BJ (cell line): ENCODE measurements around the gene RAPGEF5. TPM values are rescaled to one million over a fixed set of nuclear protein-coding genes. Genes with fewer than 3 reads are reported as not detected.

ENCODE experiments used
- CTCF ChIA-PET: fragments of 350-600 bp; formaldehyde crosslinking; extraction: SDS; loops from one replicate; lab custom pipeline; 2021; ENCODE audit warnings: antibody characterized with exemption, inconsistent platforms; lab: Yijun Ruan, JAX
- POLR2A ChIA-PET: fragments of 300-600 bp; sonication (Branson Sonifier 250); formaldehyde crosslinking; extraction: SDS; loops from one replicate; lab custom pipeline; 2021; ENCODE audit warnings: antibody characterized with exemption; lab: Charles Lee
- DNase-seq: peaks from one replicate; pipeline ENCODE4 v3.0.0-alpha.2; 2011; ENCODE audit warnings: low read depth
- H3K27me3 ChIP-seq: 2 replicates; pipeline ENCODE4 v1.6.0; 2011; ENCODE audit warnings: low read length; ENCODE audit not compliant: control insufficient read depth, insufficient read depth
- H3K36me3 ChIP-seq: 2 replicates; pipeline ENCODE4 v1.5.1; 2011; ENCODE audit warnings: low read length; ENCODE audit not compliant: control insufficient read depth, insufficient read depth
- H3K4me3 ChIP-seq: 2 replicates; pipeline ENCODE4 v1.5.1; 2011; ENCODE audit warnings: low read depth, mild to moderate bottlenecking, control low read depth, low read length
- polyA plus RNA-seq: library from polyadenylated mRNA; depleted of rRNA; stranded (reverse); fragments of >200 nt; gene quantifications from 2 replicates; pipeline ENCODE4 v1.2.3, GENCODE V29; 2011
- TF ChIP-seq, protein P1 (sequence below): IDR thresholded peaks from 2 replicates; pipeline ENCODE4 v1.5.1; 2011; ENCODE audit warnings: low read depth, mild to moderate bottlenecking, control low read depth, inconsistent platforms, low read length, moderate library complexity; ENCODE audit not compliant: insufficient read depth

Gene RAPGEF5
- polyA plus RNA-seq, 1 experiment: not detected

DNA sequence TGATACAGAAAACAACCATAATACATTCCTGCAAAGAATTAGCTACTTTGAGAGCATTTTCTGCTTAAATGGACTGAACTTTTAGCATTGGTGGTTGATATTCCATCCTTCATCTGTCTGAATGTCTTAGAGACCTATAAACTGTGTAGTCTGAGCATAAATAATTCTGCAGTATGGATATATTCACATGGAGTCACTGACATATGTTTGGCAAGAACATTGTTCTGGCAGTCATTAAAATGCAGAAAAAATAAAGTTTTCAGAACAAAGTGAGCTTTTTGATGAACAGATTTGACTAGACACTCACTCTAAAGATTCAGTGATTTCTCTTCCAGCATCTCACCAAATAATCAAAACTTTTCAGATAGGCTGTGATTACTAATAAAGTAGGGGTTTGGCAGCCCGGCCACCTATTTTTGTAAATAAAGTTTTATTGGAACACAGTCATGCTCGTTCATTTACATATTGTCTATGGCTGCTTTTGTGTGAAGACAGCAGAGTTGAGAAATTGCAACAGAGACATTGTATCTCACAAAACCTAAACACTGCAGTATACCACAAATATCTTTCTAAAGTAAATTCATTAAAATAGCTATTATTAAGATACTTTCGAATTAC, 44.1 kb upstream of the RAPGEF5 start:
- Histone ChIP-seq H3K27me3 (no peaks in the 10 kb centered on the region), H3K4me3 (no peak overlapping the region), H3K36me3 (no peaks in the 10 kb centered on the region)
- no peak for DNase-seq
- ChIA-PET POLR2A (no interaction called here), CTCF (no interaction called here)
- TF ChIP-seq, protein P1, sequence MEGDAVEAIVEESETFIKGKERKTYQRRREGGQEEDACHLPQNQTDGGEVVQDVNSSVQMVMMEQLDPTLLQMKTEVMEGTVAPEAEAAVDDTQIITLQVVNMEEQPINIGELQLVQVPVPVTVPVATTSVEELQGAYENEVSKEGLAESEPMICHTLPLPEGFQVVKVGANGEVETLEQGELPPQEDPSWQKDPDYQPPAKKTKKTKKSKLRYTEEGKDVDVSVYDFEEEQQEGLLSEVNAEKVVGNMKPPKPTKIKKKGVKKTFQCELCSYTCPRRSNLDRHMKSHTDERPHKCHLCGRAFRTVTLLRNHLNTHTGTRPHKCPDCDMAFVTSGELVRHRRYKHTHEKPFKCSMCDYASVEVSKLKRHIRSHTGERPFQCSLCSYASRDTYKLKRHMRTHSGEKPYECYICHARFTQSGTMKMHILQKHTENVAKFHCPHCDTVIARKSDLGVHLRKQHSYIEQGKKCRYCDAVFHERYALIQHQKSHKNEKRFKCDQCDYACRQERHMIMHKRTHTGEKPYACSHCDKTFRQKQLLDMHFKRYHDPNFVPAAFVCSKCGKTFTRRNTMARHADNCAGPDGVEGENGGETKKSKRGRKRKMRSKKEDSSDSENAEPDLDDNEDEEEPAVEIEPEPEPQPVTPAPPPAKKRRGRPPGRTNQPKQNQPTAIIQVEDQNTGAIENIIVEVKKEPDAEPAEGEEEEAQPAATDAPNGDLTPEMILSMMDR: no peak

DNA sequence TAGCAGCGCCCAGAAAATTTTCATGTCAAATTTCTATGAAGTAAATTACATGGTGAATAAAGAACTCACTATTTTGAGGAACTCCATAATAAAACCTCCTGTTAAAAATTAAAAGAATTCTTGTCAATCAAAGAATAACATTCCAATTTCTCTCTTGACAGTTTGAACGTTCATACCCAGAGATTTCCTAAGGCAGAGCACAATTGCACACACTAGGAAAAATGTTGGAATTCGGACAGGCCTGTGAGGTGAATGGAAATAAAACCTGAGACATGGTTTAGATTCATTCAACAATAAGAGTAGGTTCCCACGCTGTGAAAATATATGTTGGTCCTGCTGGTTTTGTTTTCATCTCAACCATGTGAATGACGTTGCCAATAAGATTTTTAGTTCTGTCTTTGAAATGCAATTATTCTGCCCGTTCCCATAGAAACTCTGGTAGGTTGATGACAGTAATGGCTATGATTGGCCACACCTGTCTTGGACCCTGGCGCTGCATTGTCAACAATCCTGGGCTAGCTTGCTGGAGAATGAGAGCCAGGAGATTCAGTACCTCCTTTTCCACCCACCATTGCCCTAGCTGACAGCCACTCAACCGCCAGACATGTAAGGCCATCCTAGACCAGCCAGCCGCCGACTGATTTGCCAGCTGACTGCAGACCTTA, 43.3 kb upstream of the RAPGEF5 start:
- ChIA-PET CTCF (no interaction called here), POLR2A (no interaction called here)
- Histone ChIP-seq H3K4me3 (no peak overlapping the region), H3K27me3 (no peaks in the 10 kb centered on the region), H3K36me3 (no peaks in the 10 kb centered on the region)
- DNase-seq: no peak
- TF ChIP-seq, protein P1: no peak

DNA sequence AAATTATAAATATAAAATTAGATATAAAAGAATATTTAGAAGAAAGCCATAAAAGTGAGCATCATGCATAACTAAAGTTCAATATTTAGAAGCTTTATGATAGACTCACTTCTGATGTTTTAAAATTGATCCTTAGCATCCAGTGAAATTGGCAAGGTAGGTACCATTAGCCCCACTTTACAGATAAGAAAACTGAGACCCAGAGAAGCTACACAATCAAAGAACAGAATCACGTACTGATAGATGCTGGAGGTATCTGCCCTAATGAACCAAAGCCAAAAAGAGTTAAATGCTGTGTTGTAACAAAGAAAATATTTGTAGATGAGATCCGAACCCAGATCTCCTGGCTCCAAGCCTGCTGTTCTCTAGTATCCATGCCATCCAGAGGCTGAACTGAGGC, 42.6 kb upstream of the RAPGEF5 start:
- ChIA-PET CTCF (interaction anchor here (0.7 kb wide), 1 partner anchor 28 kb away, joined by 3 read pairs; no protein-coding TSS in a partner anchor), POLR2A (no interaction called here)
- no peaks in the 10 kb centered on the region for H3K27me3 ChIP-seq
- TF ChIP-seq, protein P1: no peak
- no peak overlapping the region for H3K4me3 ChIP-seq
- no peaks in the 10 kb centered on the region for H3K36me3 ChIP-seq
- no peak for DNase-seq

DNA sequence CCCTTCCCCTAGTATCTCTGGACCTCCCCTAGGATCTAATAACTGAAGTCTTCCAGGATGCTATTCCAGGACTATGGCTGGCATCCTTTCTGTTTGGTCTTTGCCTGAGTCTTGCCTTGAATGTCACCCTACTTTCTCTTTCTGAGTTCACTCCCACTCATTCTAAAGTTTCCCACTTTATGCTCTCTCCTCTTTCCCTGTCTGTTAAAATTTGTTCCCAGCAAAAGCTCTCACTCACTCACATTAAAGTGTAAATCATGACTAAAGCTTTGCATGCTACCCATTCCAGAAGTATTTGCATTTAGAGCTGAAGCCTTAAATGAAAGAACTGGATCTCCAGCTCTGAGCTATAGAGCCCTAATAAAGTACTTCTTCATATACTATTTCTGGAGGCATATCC, 42.1 kb upstream of the RAPGEF5 start:
- Histone ChIP-seq H3K36me3 (no peaks in the 10 kb centered on the region), H3K27me3 (no peaks in the 10 kb centered on the region), H3K4me3 (no peak overlapping the region)
- ChIA-PET POLR2A (no interaction called here), CTCF (interaction anchor here (0.7 kb wide), 1 partner anchor 28 kb away, joined by 3 read pairs; no protein-coding TSS in a partner anchor)
- DNase-seq: no peak
- TF ChIP-seq, protein P1: no peak

DNA sequence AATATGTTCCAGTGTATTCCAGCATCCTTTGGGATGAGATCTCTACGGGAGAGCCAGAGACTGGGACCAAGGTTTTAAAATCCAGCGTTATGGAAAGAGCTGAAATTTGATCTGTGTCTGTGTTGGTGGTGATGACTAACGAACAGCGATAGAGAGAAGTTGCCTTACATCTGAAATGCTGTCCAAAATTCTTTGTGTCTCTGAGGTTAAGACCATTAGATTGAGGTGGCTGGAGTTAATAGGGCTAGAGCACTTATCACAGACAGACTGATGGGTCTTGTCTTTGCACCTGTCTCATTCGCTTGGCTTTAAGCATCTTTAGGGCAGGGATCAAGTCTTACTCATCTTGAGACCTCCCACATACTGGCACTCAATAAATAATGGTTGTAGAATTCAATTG, 41.0 kb upstream of the RAPGEF5 start:
- Histone ChIP-seq H3K4me3 (no peak overlapping the region), H3K36me3 (no peaks in the 10 kb centered on the region), H3K27me3 (no peaks in the 10 kb centered on the region)
- TF ChIP-seq, protein P1: no peak
- DNase-seq: no peak
- CTCF ChIA-PET: interaction anchor here (1.2 kb wide), 1 partner anchor 9 kb away, joined by 4 read pairs; no protein-coding TSS in a partner anchor
- POLR2A ChIA-PET: no interaction called here
